ENCODE measurements around the gene COA6. TPM values are rescaled to one million over a fixed set of nuclear protein-coding genes. Genes with fewer than 3 reads are reported as not detected.

The COA6 gene
- total and polyA plus RNA-seq, 2 of the 13 experiments (the other 11 are each of a cell fraction or from before 2014, with no cell fraction given), result 32.4 to 104 TPM

DNA sequence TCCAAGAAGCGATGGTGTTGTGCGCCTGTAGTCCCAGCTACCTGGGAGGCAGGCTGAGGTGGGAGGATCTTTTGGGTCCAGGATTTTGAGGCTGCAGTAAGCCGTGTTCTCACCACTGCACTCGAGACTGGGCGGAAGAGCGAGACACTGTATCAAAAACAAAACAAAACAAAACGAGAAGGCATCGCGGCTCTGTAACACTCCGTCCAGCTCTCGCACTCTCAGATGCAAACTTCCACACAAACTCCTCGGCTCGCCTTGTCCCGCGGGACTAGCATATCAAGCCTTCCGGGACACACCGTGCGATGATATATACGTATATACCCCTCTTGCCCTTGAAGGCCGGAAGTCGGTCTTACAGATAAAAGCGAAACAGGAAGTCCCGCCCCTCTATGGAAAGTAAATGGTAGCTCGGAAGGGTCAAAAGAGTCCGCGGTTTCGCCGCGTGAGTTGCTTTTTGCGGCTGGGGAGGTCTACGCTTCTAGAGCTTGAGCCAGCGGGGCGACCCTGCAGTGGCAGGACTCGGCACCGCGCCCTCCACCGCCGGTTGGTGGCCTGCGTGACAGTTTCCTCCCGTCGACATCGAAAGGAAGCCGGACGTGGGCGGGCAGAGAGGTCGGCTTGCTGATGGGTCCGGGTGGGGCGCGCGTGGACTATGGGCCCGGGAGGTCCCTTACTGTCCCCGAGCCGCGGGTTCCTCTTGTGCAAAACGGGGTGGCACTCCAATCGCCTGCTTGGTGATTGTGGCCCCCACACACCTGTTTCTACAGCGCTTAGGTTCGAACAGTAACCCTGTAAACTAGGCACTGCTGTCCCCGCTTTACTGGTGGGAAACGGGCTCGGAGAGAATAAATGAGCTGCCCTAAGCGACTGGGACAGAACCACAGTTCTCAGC lies at the start of gene COA6 (continued):
- TF ChIP-seq, protein P1, sequence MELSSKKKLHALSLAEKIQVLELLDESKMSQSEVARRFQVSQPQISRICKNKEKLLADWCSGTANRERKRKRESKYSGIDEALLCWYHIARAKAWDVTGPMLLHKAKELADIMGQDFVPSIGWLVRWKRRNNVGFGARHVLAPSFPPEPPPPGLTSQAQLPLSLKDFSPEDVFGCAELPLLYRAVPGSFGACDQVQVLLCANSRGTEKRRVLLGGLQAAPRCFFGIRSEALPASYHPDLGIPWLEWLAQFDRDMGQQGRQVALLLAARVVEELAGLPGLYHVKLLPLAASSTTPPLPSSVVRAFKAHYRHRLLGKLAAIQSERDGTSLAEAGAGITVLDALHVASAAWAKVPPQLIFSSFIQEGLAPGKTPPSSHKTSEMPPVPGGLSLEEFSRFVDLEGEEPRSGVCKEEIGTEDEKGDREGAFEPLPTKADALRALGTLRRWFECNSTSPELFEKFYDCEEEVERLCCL (CRISPR knock-in tag; IDR thresholded peaks at IDR 0.05; ENCODE audit: borderline replicate concordance), result no peak
- TF ChIP-seq BCL6 (CRISPR knock-in tag; IDR thresholded peaks at IDR 0.05) (no peak), ZNF251 (CRISPR knock-in tag; IDR thresholded peaks at IDR 0.05) (no peak), HINFP (CRISPR knock-in tag; IDR thresholded peaks at IDR 0.05; ENCODE audit: low read depth) (peak; percentile 85; the same call in 1 of the 2 replicates), MYNN (CRISPR knock-in tag; IDR thresholded peaks at IDR 0.05; ENCODE audit: low read depth) (0 out of 2 replicates have a peak, but pooled peaks have one; percentile 33), ZNF484 (CRISPR knock-in tag; IDR thresholded peaks at IDR 0.05; ENCODE audit: borderline replicate concordance, low read depth) (no peak), SNRNP70 (IDR thresholded peaks at IDR 0.05; ENCODE audit: low read depth, low read length) (no peak), SAFB2 (CRISPR knock-in tag; IDR thresholded peaks at IDR 0.05; ENCODE audit: borderline replicate concordance, low read depth) (peak; percentile 69; the same call in 1 of the 2 replicates), ZNF543 (CRISPR knock-in tag; IDR thresholded peaks at IDR 0.05) (peak; percentile 83; the same call in 1 of the 2 replicates), DBP (CRISPR knock-in tag; IDR thresholded peaks at IDR 0.05; ENCODE audit: not compliant biosample characterization) (no peak), ZNF331 (CRISPR knock-in tag; IDR thresholded peaks at IDR 0.05) (no peak; the same call in none of the 2 replicates), ZNF674 (CRISPR knock-in tag; IDR thresholded peaks at IDR 0.05; ENCODE audit: low read depth) (no peak), ZFP37 (CRISPR knock-in tag; IDR thresholded peaks at IDR 0.05; ENCODE audit: borderline replicate concordance) (no peak; the same call in 1 of the 2 replicates), ZNF34 (CRISPR knock-in tag; IDR thresholded peaks at IDR 0.05; ENCODE audit: borderline replicate concordance) (0 out of 2 replicates have a peak, but pooled peaks have one; percentile 74), PAF1 (CRISPR knock-in tag; IDR thresholded peaks at IDR 0.05) (no peak), AGO2 (optimal IDR thresholded peaks at IDR 0.05; ENCODE audit: low read depth, low read length) (peak; percentile 67), ZBTB44 (CRISPR knock-in tag; IDR thresholded peaks at IDR 0.05) (no peak), ZNF570 (CRISPR knock-in tag; IDR thresholded peaks at IDR 0.05; ENCODE audit: borderline replicate concordance) (no peak), SAP130 (CRISPR knock-in tag; IDR thresholded peaks at IDR 0.05; ENCODE audit: low read depth) (peak; percentile 92)
- TF ChIP-seq, protein P2, sequence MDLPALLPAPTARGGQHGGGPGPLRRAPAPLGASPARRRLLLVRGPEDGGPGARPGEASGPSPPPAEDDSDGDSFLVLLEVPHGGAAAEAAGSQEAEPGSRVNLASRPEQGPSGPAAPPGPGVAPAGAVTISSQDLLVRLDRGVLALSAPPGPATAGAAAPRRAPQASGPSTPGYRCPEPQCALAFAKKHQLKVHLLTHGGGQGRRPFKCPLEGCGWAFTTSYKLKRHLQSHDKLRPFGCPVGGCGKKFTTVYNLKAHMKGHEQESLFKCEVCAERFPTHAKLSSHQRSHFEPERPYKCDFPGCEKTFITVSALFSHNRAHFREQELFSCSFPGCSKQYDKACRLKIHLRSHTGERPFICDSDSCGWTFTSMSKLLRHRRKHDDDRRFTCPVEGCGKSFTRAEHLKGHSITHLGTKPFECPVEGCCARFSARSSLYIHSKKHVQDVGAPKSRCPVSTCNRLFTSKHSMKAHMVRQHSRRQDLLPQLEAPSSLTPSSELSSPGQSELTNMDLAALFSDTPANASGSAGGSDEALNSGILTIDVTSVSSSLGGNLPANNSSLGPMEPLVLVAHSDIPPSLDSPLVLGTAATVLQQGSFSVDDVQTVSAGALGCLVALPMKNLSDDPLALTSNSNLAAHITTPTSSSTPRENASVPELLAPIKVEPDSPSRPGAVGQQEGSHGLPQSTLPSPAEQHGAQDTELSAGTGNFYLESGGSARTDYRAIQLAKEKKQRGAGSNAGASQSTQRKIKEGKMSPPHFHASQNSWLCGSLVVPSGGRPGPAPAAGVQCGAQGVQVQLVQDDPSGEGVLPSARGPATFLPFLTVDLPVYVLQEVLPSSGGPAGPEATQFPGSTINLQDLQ (CRISPR knock-in tag; IDR thresholded peaks at IDR 0.05), result no peak

All from HepG2 (cell line).